Parathyroid adenoma (tissue), 2 donors: Measurements from ENCODE around the gene NDC80.

Experiments
- H2AFZ ChIP-seq: fragments of 300-600 bp; sonication (generic); one replicate; pipeline ENCODE4 v1.7.0; 2017; ENCODE audit warnings: antibody characterized with exemption, mild to moderate bottlenecking
- H3K27ac ChIP-seq: fragments of 300-600 bp; sonication (generic); one replicate; pipeline ENCODE4 v1.7.0; 2017
- H3K27me3 ChIP-seq: fragments of 300-600 bp; sonication (generic); one replicate; pipeline ENCODE4 v1.7.0; 2017; ENCODE audit warnings: low read length; ENCODE audit not compliant: control insufficient read depth, insufficient read depth
- H3K36me3 ChIP-seq: fragments of 300-600 bp; sonication (generic); one replicate; pipeline ENCODE4 v1.7.0; 2017; ENCODE audit warnings: low read length; ENCODE audit not compliant: control insufficient read depth, insufficient read depth
- H3K4me1 ChIP-seq: fragments of 300-600 bp; sonication (generic); one replicate; pipeline ENCODE4 v1.7.0; 2017; ENCODE audit warnings: control low read depth
- H3K4me2 ChIP-seq: fragments of 300-600 bp; sonication (generic); one replicate; pipeline ENCODE4 v1.7.0; 2017; ENCODE audit warnings: low read length
- H3K4me3 ChIP-seq: fragments of 300-600 bp; sonication (generic); one replicate; pipeline ENCODE4 v1.7.0; 2017; ENCODE audit warnings: low read depth, low read length
- H3K79me2 ChIP-seq: fragments of 300-600 bp; sonication (generic); one replicate; pipeline ENCODE4 v1.7.0; 2017; ENCODE audit warnings: control low read depth
- H3K9ac ChIP-seq: fragments of 300-600 bp; sonication (generic); one replicate; pipeline ENCODE4 v1.7.0; 2017; ENCODE audit warnings: mild to moderate bottlenecking
- H3K9me3 ChIP-seq: fragments of 300-600 bp; sonication (generic); one replicate; pipeline ENCODE4 v1.7.0; 2017; ENCODE audit warnings: low read length; ENCODE audit not compliant: control insufficient read depth
- CTCF ChIP-seq: fragments of 300-600 bp; sonication (generic); IDR thresholded peaks from one replicate; pipeline ENCODE4 v1.7.0; 2017; ENCODE audit warnings: antibody characterized with exemption, mild to moderate bottlenecking
- donor health status: primary hyperparathyroidism.

The NDC80 gene

GRCh38 chr18:2572892-2573291, 1.5 kb downstream of the NDC80 start:
- Histone ChIP-seq H3K4me2 (no peak overlapping the region), H3K36me3 (no peaks in the 10 kb centered on the region), H2AFZ (no peak overlapping the region), H3K27ac (no peak overlapping the region), H3K79me2 (peaks cover 4% of the 10 kb centered on the region), H3K9ac (no peak overlapping the region), H3K4me1 (peaks cover 4% of the 10 kb centered on the region), H3K4me3 (no peak overlapping the region), H3K27me3 (no peaks in the 10 kb centered on the region), H3K9me3 (no peaks in the 10 kb centered on the region)
- TF ChIP-seq CTCF: no peak

GRCh38 chr18:2573408-2573807, 2.1 kb downstream of the NDC80 start:
- no peak overlapping the region for H3K4me3 ChIP-seq
- H3K27ac ChIP-seq: no peak overlapping the region

GRCh38 chr18:2587788-2588187, 16.4 kb downstream of the NDC80 start:
- Histone ChIP-seq H3K9me3 (no peaks in the 10 kb centered on the region), H3K4me1 (no peaks in the 10 kb centered on the region), H3K9ac (no peak overlapping the region), H3K27ac (no peak overlapping the region), H3K4me3 (no peak overlapping the region), H3K4me2 (no peak overlapping the region), H3K36me3 (no peaks in the 10 kb centered on the region), H2AFZ (no peak overlapping the region), H3K27me3 (no peaks in the 10 kb centered on the region), H3K79me2 (no peaks in the 10 kb centered on the region)
- no peak for TF ChIP-seq CTCF

More at GRCh38 chr18:2573408-2573807, 2.1 kb downstream of the NDC80 start:
- no peak overlapping the region for H3K4me2 ChIP-seq
- H3K9me3 ChIP-seq: no peaks in the 10 kb centered on the region
- H3K36me3 ChIP-seq: no peaks in the 10 kb centered on the region
- H2AFZ ChIP-seq: no peak overlapping the region
- H3K9ac ChIP-seq: no peak overlapping the region
- TF ChIP-seq CTCF: no peak
- peaks cover 4% of the 10 kb centered on the region for H3K4me1 ChIP-seq
- H3K79me2 ChIP-seq: peaks cover 4% of the 10 kb centered on the region
- no peaks in the 10 kb centered on the region for H3K27me3 ChIP-seq

- TF ChIP-seq CTCF: no peak
- no peak overlapping the region for H3K27ac ChIP-seq
These were observed 17.4 kb downstream of the NDC80 start for GRCh38 chr18:2588666-2589344.

More at GRCh38 chr18:2588666-2589344, 17.4 kb downstream of the NDC80 start:
- no peaks in the 10 kb centered on the region for H3K36me3 ChIP-seq
- no peak overlapping the region for H2AFZ ChIP-seq
- no peak overlapping the region for H3K4me2 ChIP-seq
- no peak overlapping the region for H3K4me3 ChIP-seq
- no peak overlapping the region for H3K9ac ChIP-seq
- no peaks in the 10 kb centered on the region for H3K27me3 ChIP-seq
- H3K79me2 ChIP-seq: no peaks in the 10 kb centered on the region
- no peaks in the 10 kb centered on the region for H3K9me3 ChIP-seq
- H3K4me1 ChIP-seq: no peaks in the 10 kb centered on the region
